ENCODE measurements around the gene CDT1. TPM values are rescaled to one million over a fixed set of nuclear protein-coding genes. Genes with fewer than 3 reads are reported as not detected.

CDT1 gene
- total and polyA plus RNA-seq, 10 of the 15 experiments (the other 5 are each of a cell fraction or from before 2014, with no cell fraction given) = 0.50 to 87.6 (median 8.8) TPM

DNA sequence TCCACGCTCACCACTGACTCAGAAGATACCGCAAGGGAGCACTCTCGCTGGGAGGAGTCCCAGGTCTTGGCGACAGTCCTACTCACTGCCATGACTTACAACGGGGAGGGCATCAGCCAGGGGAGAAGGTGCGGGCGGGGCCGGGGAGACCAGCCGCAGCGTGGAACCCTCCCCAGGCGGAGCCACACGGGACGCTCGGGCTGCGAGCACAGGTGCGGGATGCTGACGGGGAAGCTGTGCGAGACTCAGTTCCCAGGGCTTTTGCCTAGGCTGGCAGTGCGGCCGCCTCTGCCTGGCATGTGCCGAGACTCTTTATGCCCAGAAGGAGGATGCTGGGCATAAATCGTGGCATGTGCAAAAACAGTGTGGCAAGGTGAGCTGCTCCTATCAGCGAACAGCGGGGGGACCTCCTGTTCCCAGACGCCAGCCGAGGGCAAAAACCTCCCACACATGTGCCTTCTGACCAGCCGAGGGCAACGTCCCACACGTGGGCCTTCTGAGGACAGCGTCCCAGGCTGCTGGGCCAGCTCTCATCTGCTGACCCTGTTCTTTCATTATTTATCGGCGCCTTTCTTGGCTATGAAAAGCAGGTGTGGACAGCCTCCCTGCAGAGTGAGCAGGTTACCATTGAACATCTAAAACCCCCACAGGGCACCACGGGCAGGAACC lies 47.1 kb downstream of the CDT1 start (continued):
- TF ChIP-seq KLF5 (IDR thresholded peaks at IDR 0.05; ENCODE audit: partially characterized antibody) = no peak
- TF ChIP-seq BHLHE40 (IDR thresholded peaks at IDR 0.05; ENCODE audit: borderline replicate concordance in 1 of 2, low read depth in 2 of 2, low read length in 1 of 2) = no peak
- no peak for TF ChIP-seq POLR2A (IDR thresholded peaks at IDR 0.05; ENCODE audit: low read depth, low read length)

DNA sequence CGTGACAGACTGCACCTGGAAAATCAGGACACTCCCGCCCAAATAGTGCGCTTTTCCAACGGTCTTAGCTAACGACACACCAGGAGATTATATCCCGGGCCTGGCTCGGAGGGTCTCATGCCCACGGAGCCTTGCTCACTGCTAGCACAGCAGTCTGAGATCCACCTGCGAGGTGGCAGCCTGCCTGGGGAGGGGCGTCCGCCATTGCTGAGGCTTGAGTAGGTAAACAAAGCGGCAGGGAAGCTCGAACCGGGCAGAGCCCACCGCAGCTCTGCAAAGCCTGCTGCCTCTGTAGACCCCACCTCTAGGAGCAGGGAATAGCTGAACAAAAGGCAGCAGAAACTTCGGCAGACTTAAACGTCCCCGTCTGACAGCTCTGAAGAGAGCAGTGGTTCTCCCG lies 48.0 kb downstream of the CDT1 start:
- ChIA-PET CTCF (no interaction called here), SMC1A (ENCODE audit: uncharacterized antibody, unreplicated experiment) (no interaction called here), POLR2A (interaction anchor here (1.1 kb wide), 1 partner anchor 32 kb away, joined by 3 read pairs; no protein-coding TSS in a partner anchor), RAD21 (ENCODE audit: unreplicated experiment) (no interaction called here)
- Histone ChIP-seq H3K36me3 (ENCODE audit: control insufficient read depth in 2 of 2, insufficient read depth in 2 of 2, low read length in 1 of 2) (no peaks in the 10 kb centered on the region; a peak in 1 of 4 replicates), H4K20me1 (ENCODE audit: control insufficient read depth, insufficient read depth) (0 out of 2 replicates have a peak, but pooled peaks cover 2% of the 10 kb centered on the region), H3K27ac (ENCODE audit: control insufficient read depth, insufficient read depth) (no peak overlapping the region), H3K4me2 (ENCODE audit: control insufficient read depth, insufficient read depth) (no peak overlapping the region), H2AFZ (ENCODE audit: control insufficient read depth, low read depth, low read length) (no peak overlapping the region), H3K4me3 (no peak overlapping the region), H3K4me1 (ENCODE audit: control insufficient read depth, insufficient read depth, low read length) (peaks cover 16% of the 10 kb centered on the region), H3K9ac (ENCODE audit: control insufficient read depth, insufficient read depth, low read length) (no peak overlapping the region), H3K79me2 (ENCODE audit: control insufficient read depth, insufficient read depth, low read length) (peaks cover 2% of the 10 kb centered on the region), H3K27me3 (replicated peaks in 1 of 2; ENCODE audit: control insufficient read depth in 2 of 2, insufficient read depth in 2 of 2, low read length in 1 of 2) (no peaks in the 10 kb centered on the region), H3K9me3 (replicated peaks; ENCODE audit: control insufficient read depth, insufficient read depth, low read length) (no peaks in the 10 kb centered on the region)
- in situ Hi-C loops (cut with MboI) = no loop called here
- DNase-seq (ENCODE audit: low read depth, low spot score) (no peak), FAIRE-seq (no peak), ATAC-seq (no peak)
- no TSS peak for BruUV-seq (replicated peaks)
- TF ChIP-seq BACH1 (IDR thresholded peaks at IDR 0.05; ENCODE audit: borderline replicate concordance) = no peak
- TF ChIP-seq NR2C1 (IDR thresholded peaks at IDR 0.05) = no peak
- TF ChIP-seq, protein P1, sequence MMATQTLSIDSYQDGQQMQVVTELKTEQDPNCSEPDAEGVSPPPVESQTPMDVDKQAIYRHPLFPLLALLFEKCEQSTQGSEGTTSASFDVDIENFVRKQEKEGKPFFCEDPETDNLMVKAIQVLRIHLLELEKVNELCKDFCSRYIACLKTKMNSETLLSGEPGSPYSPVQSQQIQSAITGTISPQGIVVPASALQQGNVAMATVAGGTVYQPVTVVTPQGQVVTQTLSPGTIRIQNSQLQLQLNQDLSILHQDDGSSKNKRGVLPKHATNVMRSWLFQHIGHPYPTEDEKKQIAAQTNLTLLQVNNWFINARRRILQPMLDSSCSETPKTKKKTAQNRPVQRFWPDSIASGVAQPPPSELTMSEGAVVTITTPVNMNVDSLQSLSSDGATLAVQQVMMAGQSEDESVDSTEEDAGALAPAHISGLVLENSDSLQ (IDR thresholded peaks at IDR 0.05) = no peak
- no peak for TF ChIP-seq MTA3 (IDR thresholded peaks at IDR 0.05; ENCODE audit: borderline replicate concordance, low read length)
- TF ChIP-seq PAX5 (IDR thresholded peaks at IDR 0.05; ENCODE audit: borderline replicate concordance, low read depth, low read length) = no peak
- intact Hi-C loops (cut with micrococcal nuclease; ENCODE audit: unreplicated experiment) = no loop called here
- WGBS (ENCODE audit: insufficient coverage, insufficient replicate concordance, low lambda C conversion rate, missing lambda C conversion rate) = 90% methylated on average over 19 of the region's 19 CpGs
